Hematopoietic multipotent progenitor cell treated with erythropoietin and hydrocortisone succinate and interleukin-3 and kit ligand, for 15 days (in vitro differentiated cells): Measurements from ENCODE around the gene OSBPL2.

ENCODE experiments used
- DNase-seq: peaks from one replicate; pipeline ENCODE4 v3.0.0-alpha.2; 2015; ENCODE audit warnings: low spot score

The OSBPL2 gene

GRCh38 chr20:62206388-62206775 lies 31.9 kb upstream of the OSBPL2 start:
- DNase-seq, result no peak

GRCh38 chr20:62208061-62208794 lies 30.1 kb upstream of the OSBPL2 start:
- no peak for DNase-seq

GRCh38 chr20:62208795-62209755 lies 29.2 kb upstream of the OSBPL2 start:
- no peak for DNase-seq

GRCh38 chr20:62209850-62210495 lies 28.3 kb upstream of the OSBPL2 start:
- no peak for DNase-seq

- no peak for DNase-seq
Measured at GRCh38 chr20:62210496-62210855, 27.8 kb upstream of the OSBPL2 start.

GRCh38 chr20:62211216-62211615 lies 27.1 kb upstream of the OSBPL2 start:
- DNase-seq, result no peak

- no peak for DNase-seq
Measured at GRCh38 chr20:62211769-62212288, 26.5 kb upstream of the OSBPL2 start.

- DNase-seq, result no peak
Measured at GRCh38 chr20:62212299-62212698, 26.0 kb upstream of the OSBPL2 start.

GRCh38 chr20:62214067-62214466 lies 24.3 kb upstream of the OSBPL2 start:
- DNase-seq, result no peak

GRCh38 chr20:62215020-62215990 lies 23.0 kb upstream of the OSBPL2 start:
- no peak for DNase-seq

- no peak for DNase-seq
Measured at GRCh38 chr20:62215991-62216635, 22.2 kb upstream of the OSBPL2 start.

- DNase-seq, result no peak
Measured at GRCh38 chr20:62216636-62217566, 21.4 kb upstream of the OSBPL2 start.

GRCh38 chr20:62217913-62218773 lies 20.2 kb upstream of the OSBPL2 start:
- no peak for DNase-seq

GRCh38 chr20:62219101-62219991 lies 19.0 kb upstream of the OSBPL2 start:
- no peak for DNase-seq

- peak; percentile 37 for DNase-seq
Measured at GRCh38 chr20:62219992-62220665, 18.2 kb upstream of the OSBPL2 start, which contains the start of gene HRH3. TSS of gene HRH3 (minus strand) at chr20:62220278. CDS start at chr20:62219970, 308 bp downstream.

- no peak for DNase-seq
Measured at GRCh38 chr20:62220666-62221568, 17.4 kb upstream of the OSBPL2 start.
